DMS79 treated with DMSO at 0.1 percent for 48 hours (cell line): ENCODE measurements around the gene FUT3.

Source experiments
- DNase-seq: peaks from one replicate; lab custom pipeline; 2025; lab: John Stamatoyannopoulos, UW

Gene FUT3

DNA sequence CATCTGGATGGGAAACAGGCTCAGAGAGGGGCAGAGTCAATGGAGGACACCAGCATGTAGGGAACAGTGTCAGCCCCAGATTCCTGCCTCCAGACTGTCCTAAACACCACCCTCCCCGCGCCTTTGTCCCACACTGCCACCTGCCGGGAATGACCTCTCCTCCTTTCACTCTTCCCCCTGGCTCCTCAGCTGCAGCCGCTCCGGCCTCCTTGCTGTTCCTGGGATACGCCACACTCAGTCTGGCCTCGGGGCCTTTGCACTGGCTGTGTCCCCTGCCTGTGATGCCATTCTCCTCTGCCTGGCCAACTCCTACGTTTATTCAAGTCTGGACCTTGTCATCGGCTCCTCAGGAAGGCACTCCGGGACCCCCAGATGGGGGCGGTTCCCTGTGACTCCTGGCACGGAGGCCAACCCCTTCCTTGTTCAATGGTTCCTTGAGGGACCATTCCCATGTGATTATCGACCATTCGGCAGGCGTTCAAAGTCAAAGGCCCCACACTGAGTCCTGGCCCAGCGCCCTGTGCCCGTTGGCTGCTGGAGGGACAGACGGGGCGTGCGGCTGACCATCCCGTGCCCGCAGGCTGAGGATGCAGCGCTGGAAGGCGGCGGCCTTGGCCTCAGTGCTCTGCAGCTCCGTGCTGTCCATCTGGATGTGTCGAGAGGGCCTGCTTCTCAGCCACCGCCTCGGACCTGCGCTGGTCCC is 27.5 kb downstream of the FUT3 start:
- no peak for DNase-seq

DNA sequence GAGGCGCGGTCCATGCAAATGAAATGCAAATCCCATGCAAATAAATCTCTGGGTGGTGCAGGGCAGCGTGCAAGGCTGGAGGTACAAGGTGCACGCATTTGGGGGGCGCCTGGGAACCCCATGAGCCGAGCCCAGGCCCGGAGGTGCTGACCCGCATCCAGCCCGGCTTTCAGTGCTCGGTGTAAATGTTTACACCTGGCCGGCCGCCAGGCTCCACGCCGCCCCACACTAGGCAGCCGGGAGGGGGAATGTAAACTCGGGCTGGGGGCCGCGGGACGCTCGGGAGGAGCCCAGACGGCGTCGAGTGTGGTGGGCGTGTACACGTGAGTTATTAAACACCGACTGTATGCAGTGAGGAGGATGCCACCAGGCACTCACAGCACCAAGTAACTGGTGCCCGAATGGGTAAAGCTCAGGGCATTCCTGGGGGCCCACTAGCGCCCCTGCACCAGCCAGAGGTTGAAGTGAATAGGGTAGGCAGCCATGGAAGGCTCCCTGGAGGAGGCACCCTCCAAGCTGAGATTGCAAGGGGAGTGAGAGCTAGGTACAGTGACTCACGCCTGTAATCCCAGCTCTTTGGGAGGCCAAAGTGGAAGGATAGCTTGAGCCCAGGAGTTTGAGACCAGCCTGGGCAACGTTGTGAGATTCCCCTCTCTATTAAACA is 28.9 kb downstream of the FUT3 start:
- no peak for DNase-seq

DNA sequence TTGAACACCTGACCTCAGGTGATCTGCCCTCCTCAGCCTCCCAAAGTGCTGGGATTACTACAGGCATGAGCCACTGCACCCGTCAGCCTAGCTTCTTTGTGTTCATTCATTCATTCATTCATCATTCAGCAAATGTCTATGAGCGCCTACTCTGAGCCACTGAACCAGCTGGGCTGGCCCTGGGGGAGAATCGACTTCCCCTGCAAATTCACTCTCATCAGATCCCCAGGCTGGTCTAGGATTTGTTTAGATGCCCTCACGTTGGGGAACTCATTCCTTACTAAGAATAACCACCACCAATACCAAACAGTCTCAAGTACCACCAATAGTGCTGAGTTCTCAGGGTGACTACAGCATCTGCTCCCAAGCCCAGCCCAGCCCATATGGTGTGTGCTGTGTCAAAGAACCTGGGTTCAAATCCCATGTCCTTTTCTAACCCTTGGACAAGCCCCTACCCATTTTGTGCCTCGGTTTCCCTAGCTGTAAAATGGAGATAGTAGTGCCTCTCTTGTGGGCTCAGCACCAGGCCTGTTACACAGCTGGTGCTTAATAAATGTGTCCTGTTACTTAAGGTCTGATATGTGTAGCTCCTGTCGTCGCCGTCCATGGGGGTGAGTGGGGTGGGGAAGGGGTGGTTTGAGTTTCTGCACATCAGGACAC is 29.6 kb downstream of the FUT3 start:
- DNase-seq, result no peak

DNA sequence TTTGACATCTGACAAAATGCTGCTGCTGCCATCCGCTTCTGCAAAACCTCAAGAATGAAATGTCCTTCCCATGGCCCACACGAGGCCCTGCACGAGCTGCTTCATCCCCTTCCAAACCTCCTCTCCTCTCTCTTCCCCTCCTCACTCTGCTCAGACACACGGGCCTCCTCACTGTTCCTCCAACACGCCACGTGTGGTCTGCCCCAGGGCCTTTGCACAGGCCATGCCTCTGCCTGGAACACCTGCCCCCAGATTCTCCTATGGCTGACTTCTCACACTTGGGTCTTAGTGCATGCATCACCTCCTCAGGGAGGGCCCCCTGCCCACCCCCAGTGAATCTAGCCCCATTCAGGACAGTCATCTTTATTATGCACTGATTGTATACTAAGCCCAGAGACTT is 30.5 kb downstream of the FUT3 start:
- DNase-seq, result no peak

DNA sequence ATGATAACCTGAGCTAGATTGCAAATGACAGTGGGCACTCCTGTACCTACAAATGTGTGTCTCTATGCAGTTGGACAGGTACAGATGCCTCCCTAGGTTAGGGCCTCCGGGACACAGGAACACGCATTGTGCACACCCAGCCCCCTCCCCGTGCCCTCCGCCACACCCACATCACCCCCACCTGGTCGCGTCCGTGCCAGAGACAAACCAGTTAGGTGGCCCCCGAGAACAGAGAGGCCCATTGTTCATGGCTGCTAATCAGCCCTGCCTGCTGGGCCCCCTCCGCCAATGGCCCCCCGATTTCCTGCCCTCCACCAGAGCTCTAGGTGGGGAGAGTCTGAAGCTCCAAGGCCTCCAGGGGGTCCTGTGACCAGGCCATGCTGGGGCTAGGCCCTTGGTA is 32.7 kb downstream of the FUT3 start:
- no peak for DNase-seq

DNA sequence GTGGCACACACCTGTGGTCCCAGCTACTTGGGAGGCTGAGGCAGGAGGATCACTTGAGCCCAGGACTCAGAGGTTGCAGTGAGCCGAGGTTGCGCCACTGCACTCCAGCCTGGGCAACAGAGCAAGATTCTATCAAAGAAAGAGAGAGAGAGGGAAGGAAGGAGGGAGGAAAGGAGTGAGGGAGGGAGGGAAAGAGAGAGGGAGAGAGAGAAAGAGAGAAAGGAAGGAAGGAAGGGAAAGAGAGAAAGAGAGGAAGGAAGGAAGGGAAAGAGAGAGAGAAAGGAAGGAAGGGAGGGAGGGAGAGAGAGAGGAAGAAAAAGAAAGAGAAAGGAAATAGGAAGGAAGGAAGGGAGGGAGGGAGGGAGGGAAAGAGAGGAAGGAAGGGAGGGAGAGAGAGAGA is 34.0 kb downstream of the FUT3 start:
- no peak for DNase-seq

DNA sequence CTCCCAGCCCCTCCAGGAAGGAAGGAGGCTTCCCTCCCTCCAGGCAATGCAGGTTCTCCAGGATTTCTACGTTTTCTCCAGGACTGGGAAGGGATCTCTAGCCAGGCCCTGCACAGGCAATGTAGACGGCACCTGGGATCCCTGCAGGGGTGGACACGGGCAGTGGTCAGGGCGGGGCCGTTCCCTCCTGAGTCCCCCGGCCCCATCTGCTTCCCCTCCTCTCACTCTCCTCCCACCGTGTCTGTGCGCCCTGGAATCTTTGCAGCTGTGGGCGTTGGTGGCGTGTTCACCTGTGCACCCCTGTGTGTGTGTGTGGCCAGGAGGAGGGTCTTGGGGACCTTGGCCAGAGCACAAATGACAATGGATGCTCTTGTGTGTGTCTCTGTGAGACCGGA is 36.4 kb downstream of the FUT3 start:
- no peak for DNase-seq

DNA sequence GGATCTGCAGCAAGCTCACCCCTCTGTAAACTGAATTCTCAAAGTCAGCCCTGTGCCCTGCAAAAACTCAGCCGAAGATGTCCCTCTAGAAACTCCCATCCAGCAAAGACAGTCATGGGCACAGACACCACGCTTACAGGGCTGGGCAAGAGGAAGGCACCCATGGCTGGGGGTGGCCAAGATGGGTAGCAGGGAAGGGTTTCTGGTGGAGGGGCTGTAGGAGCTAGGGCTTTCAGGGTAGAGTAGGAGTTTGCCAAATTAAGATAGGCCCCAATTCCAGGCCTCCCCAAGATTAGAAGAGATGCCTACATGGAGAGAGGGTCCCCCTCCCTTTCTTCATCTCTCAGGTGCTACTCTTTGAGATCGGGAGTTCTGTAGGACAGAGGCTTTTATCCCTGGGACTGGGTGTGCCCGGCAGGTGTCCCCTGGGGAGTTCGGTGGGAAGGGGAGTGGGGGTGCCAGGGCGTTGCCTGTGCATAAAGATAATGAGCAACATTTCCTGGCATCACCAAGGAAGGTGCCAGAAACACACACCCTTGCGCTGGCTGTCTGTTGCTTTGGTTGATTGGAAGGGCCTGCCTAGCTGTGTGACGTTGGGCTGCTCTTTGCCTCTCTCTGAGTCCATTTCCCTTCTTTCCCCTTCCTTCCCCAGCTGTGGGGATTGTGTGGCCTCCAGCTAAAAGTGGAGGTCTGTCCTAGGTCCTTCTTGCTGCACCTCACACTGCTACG is 37.0 kb downstream of the FUT3 start:
- DNase-seq, result no peak

DNA sequence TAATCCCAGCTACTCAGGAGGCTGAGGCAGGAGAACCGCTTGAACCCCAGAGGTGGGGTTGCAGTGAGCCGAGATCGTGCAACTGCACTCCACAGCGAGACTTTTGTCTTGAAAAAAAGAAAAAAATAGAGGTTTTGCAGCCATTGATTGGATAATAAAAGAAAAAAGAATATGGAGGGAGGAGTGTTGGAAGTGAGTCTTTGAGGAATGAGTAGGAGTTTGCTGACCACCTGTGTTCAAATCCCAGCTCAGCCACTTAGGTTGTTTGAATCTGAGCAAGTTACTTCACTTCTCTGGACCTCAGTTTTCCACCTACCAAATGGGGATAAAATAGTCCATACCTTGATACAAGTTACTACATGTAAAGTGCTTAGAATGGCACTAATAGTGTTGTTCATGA is 40.1 kb downstream of the FUT3 start:
- no peak for DNase-seq

DNA sequence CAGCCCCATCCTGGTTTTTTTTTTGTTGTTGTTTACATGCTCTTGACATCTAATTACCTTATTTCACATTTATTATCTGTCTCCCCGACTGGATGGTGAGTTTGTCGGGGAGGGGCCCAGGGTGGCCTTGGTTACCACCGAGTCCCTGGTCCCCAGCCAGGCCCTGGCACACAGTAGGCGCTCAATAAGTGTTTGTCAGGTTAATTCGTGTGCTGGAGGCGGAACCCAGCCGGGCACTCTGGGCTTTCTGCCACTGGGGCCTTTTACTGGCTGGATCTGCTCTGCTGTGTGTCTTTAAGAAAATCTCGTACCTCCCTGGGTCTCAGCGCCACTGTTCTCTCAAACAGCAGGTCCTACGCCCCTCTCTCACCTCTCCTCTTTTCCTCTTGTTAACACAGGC is 41.8 kb downstream of the FUT3 start:
- DNase-seq, result no peak

DNA sequence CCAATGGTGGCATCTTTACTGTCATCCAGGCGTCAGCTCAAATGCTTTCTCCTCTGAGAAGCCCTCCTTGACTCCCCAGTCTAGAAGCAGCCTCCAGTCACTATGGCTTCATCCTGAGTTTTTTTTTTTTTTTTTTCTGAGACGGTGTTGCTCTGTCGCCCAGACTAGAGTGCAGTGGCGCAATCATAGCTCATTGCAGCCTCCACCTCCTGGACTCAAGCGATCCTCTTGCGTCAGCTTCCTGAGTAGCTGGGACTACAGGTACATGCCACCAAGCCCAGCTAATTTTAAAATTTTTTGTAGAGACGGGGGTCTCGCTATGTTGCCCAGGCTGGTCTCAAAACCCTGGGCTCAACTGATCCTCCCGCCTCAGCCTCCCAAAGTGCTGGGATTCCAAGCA is 42.2 kb downstream of the FUT3 start:
- no peak for DNase-seq

DNA sequence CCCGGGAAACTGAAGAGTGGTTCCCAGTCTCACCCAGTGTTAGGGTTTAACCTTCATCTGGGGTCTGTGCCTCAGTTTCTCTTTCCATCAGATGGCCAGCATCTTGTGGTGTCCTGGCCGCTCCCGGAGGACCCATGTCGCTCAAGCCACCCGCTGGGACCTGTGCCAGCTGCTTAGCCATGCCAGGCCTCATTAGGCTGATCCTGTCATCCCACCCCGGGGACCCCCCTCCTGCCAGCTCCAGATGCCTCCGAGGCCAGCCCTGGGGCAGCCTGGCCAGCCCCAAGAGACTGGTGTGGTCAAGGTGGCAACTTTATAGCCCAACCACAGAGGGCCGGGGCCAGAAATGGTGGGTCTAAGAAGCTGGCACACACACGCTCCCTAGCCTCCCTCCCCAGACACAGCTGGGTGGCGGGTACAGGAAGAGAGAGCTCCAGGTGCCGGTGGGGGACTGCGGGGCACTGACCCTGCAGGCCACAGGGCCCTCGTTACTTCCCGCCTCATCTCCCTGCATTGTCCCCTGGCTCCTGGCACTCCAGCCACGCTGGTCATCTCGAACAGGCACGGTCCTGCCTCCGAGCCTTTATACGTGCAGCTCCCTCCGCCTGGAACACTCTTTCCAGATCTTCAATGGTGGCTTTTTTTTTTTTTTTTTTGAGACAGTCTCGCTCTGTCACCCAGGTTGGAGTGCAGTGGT is 43.0 kb downstream of the FUT3 start:
- no peak for DNase-seq

DNA sequence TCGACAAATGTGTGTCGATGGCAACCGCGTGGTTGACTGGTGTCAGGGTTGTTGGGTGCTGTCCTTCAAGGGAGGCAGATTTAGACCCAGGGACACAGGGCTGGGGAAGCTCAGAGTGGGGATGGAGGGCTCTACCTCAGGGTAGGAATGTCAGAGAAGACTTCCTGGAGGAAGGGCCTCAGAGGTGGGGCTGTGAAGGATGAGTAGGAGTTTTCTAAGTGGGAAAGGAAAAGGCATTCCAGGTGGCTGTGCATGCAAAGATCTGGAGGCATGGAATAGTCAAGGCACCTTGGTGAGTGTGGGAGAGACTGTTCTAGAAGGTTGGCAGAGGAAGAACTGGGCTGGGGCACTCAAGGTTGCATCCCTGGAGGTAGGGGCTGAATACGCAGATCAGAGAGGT is 44.3 kb downstream of the FUT3 start:
- DNase-seq, result no peak

DNA sequence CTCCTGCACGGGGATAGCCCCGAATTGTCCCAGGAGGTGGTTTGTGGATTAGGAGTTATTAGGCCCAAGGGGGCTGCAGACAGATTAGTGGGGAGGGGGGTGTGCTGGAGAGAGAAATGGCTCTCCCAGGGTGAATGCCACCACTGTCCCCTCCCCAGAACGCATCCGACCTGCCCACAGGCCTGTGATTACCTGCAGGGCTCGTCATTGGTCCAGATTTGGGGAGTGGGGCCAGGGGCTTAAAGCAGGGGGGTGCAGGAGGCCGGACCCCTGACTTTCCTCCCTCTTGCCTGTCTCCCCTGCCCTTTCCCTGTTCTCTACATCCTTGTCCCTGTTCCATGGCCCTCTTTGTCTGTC is 45.1 kb downstream of the FUT3 start:
- no peak for DNase-seq

DNA sequence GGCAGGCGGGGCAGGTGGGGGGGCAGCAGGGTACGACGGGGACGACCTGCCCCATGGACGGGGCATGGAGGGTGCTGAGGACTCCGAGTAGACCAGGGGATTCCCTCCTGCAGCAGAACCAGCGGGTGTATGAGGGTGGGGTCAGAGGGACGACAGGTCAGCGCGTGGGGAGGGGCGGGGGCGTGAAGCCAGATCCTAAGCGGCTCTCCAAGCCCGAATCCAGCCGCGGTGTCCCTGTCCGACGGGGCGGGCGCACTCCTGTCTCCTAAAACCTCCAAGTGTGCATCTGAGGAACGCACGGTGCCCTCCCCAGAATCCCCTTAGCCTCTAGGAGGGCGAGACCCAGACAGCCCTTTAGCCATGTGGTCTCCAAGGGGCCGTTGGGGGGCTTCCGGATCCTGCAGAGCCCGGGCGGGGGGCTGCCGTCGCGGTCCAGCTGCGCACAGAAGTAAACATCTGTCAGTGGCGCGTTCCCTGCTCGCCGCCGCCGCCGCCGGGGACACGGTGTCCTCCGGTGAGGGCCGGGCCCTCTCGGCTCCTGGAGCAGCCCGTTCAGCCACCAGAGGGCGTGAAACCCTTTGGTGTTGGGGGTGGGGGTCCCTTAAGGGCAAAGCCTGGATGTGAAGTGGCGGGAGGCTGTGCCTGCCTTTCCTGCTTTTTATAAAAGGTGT is 45.7 kb downstream of the FUT3 start:
- DNase-seq, result peak; percentile 68

DNA sequence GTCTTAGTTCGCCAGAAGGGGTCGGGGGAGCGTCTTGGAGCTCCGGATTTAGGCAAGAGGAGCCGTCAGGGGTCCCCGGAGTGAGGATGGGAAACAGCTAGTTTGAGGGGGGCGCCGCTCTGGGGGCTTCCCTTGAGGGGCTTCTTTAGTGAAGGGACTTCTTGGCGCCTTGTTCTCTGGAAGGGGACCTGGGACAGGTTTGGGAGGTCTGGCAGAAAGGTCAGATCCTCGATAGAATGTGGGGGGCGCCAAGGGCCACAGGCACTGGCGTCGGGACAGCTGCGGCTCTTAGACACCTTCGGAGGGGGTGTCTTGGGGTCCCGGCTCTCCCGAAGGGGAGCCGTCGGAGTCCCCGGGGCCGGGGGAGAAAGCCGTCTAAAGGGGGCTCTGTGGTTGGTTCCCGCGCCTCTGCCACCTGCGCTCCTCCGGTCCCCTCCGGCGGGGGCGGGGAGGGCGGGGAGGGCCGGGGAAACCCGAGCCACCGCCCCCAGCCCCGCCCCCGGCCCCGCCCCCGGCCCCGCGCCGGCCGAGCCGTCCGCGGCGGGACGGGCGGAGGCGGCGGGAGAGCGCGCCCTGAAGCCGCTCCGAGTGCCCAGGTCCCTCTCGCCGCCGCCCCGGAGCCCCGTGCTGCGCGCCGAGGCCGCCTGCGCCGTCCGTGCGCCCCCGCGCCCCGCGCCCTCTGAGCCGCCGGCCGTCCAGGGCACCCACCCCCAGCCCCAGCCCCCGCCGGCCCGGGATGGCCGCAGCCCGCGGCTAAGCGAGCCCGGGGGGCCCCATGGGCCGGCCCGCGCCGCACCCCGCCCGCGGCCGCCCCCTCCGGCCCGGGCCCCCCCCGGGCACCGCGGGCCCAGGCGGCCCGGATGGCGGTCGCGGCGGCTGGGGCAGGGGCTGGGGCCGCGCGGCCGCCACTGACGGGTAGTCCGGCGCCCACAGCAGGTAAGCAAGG is 46.5 kb downstream of the FUT3 start, which contains the start of gene NRTN:
NRTN (plus strand) TSS at position 552 of the 946 bp plus-strand sequence. CDS start 19,099 bp downstream, outside the sequence.
- DNase-seq, result peak; percentile 7

DNA sequence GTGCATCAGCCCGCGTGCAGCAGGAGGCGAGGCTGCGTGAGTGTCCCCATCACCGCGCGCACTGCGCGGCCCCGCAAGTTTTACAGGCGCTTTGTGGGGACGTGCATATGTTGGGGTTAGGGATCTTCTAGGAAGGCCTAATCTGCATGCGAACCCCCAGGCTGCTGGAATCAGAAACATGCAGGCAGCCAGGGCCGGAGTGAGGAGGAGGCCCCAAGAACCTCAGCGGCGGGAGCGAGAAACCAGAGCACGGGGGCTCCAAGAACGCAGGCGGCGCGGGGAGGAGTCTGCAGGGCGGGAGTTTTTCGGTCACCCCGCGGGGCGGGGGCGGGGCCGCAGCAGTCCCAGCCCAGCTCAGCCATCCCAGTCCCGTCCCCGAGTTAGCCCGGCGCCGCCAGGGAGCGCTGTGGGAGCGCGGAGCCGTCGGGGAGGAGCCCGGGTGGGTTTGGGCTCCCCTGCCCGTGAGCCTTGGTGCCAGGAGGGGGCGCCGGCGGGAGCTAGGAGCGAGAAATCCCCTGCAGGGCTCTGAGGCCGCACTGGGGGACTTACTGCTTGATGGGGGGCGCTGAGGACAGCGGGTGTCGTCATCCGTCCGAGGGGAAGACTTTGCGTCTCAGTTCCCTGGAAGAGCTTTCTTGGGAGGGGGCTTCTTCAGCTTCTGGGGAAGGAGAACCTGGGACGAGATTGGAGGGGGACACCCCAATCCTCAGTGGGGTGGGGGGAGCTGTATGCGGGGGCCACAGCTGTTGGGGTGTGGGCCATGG is 47.3 kb downstream of the FUT3 start:
- peak; percentile 86 for DNase-seq

DNA sequence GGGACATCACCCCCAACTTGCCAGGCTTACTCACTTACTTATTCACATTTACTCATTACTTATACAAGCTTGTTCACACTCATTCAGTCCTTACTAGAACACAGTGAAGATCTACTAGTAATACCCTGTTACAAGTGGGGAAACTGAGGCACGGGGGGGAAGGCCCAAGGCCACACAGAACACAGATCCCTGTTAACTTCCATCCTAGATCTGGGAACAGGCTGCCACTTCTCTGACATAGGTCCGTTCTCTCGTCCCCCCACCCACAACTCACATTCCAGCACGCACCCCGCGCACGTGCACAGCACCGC is 47.9 kb downstream of the FUT3 start:
- DNase-seq, result no peak

DNA sequence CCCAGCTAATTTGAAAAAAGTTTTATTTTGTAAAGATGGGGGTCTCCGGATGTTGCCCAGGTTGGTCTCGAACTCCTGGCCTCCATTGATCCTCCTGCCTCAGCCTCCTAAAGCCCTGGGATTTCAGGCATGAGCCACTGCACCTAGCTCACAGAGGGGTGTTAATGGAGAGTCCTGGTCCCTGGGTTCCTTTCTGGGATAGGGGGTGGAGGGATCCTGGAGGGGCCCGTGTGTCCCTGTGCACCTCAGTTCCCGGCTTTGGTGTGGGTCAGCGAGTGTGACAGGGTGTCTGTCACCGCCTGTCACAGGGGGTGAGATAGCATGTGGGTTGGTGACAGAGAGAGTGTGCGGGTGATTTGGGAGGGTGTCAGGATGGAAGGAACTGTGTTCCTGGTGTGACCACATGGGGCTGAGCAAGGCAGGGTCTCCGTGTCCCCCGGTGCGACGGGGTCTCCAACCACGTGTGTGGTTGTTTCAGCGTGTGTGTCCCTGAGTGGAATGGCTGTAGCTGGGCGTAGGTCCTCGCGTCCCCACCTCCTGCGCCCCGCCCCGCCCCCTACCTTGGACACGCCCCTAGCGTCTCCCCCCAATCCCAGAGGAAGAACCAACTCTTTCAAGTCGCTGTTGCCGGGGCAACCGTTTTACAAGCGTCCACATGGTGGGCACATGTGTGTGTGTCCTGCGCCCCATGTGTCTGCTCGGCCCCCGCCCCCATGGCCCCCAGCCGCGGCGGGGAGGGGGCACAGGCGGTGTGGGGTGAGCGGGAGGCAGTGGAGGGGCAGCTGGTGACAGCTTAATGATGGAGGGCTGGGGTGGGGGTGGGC is 49.2 kb downstream of the FUT3 start:
- peak; percentile 7 for DNase-seq
